Neural crest cell (in vitro differentiated cells): ENCODE results near the gene KCNQ1OT1. TPM values are rescaled to one million over a fixed set of nuclear protein-coding genes. Genes with fewer than 3 reads are reported as not detected.

Experiments
- DNase-seq: peaks from one replicate; pipeline ENCODE4 v3.0.0; 2021; ENCODE audit warnings: low read depth, mixed read lengths, low spot score
- H3K27ac Mint-ChIP-seq: one replicate; pipeline ENCODE4 v1.8.0; 2021; ENCODE audit warnings: mild to moderate bottlenecking, mixed read lengths; ENCODE audit not compliant: unreplicated experiment
- H3K27me3 Mint-ChIP-seq: 2 replicates; pipeline ENCODE4 v1.8.0; 2021; ENCODE audit warnings: low read depth, mild to moderate bottlenecking, mixed read lengths
- H3K36me3 Mint-ChIP-seq: 2 replicates; pipeline ENCODE4 v1.8.0; 2021; ENCODE audit warnings: low read depth, mild to moderate bottlenecking, mixed read lengths
- H3K4me1 Mint-ChIP-seq: 2 replicates; pipeline ENCODE4 v1.8.0; 2021; ENCODE audit warnings: mixed read lengths
- H3K4me3 Mint-ChIP-seq: one replicate; pipeline ENCODE4 v1.8.0; 2021; ENCODE audit warnings: mild to moderate bottlenecking, mixed read lengths
- H3K9me3 Mint-ChIP-seq: 2 replicates; pipeline ENCODE4 v1.8.0; 2021; ENCODE audit warnings: mixed read lengths
- CTCF ChIP-seq: fragments of 200-600 bp; sonication (generic); conservative IDR thresholded peaks from 2 replicates; pipeline ENCODE4 v1.5.0; 2021; ENCODE audit warnings: antibody characterized with exemption, mild to moderate bottlenecking
- total RNA-seq: library from RNA; stranded (reverse); gene quantifications from 2 replicates; pipeline ENCODE4 v1.2.1, GENCODE V29; 2021

Gene KCNQ1OT1
- total RNA-seq, 1 donor from 2014 or later = 2.3 TPM

GRCh38 chr11:2673250-2673610, 26.6 kb downstream of the KCNQ1OT1 start:
- TF ChIP-seq CTCF = no peak
- Mint-ChIP-seq H3K4me1 (peaks cover 42% of the 10 kb centered on the region), H3K36me3 (no peaks in the 10 kb centered on the region), H3K27me3 (no peaks in the 10 kb centered on the region), H3K9me3 (no peaks in the 10 kb centered on the region), H3K27ac (no peak overlapping the region), H3K4me3 (no peak overlapping the region)
- DNase-seq = no peak

GRCh38 chr11:2672553-2673249, 27.1 kb downstream of the KCNQ1OT1 start:
- no peak for TF ChIP-seq CTCF
- H3K4me3 Mint-ChIP-seq = no peak overlapping the region
- no peak for DNase-seq
- H3K4me1 Mint-ChIP-seq = peaks cover 42% of the 10 kb centered on the region
- H3K9me3 Mint-ChIP-seq = no peaks in the 10 kb centered on the region
- H3K36me3 Mint-ChIP-seq = no peaks in the 10 kb centered on the region
- H3K27ac Mint-ChIP-seq = no peak overlapping the region
- no peaks in the 10 kb centered on the region for H3K27me3 Mint-ChIP-seq

- H3K27ac Mint-ChIP-seq = no peak overlapping the region
- H3K36me3 Mint-ChIP-seq = no peaks in the 10 kb centered on the region
- H3K4me3 Mint-ChIP-seq = no peak overlapping the region
- no peaks in the 10 kb centered on the region for H3K9me3 Mint-ChIP-seq
- H3K4me1 Mint-ChIP-seq = peaks cover 42% of the 10 kb centered on the region
- TF ChIP-seq CTCF = no peak
- DNase-seq = no peak
- H3K27me3 Mint-ChIP-seq = no peaks in the 10 kb centered on the region
These were observed 28.0 kb downstream of the KCNQ1OT1 start for GRCh38 chr11:2671748-2672147.

GRCh38 chr11:2670541-2671100, 29.2 kb downstream of the KCNQ1OT1 start:
- Mint-ChIP-seq H3K4me3 (no peak overlapping the region), H3K36me3 (no peaks in the 10 kb centered on the region), H3K9me3 (no peaks in the 10 kb centered on the region)

GRCh38 chr11:2669634-2670469, 29.9 kb downstream of the KCNQ1OT1 start:
- Mint-ChIP-seq H3K4me1 (peaks cover 24% of the 10 kb centered on the region), H3K9me3 (no peaks in the 10 kb centered on the region), H3K36me3 (no peaks in the 10 kb centered on the region), H3K4me3 (no peak overlapping the region), H3K27me3 (no peaks in the 10 kb centered on the region), H3K27ac (no peak overlapping the region)
- no peak for DNase-seq
- TF ChIP-seq CTCF = no peak

More at GRCh38 chr11:2670541-2671100, 29.2 kb downstream of the KCNQ1OT1 start:
- Mint-ChIP-seq H3K4me1 (peaks cover 31% of the 10 kb centered on the region), H3K27ac (no peak overlapping the region), H3K27me3 (no peaks in the 10 kb centered on the region)
- TF ChIP-seq CTCF = no peak
- DNase-seq = no peak
